ENCODE data around the gene ZFP36.

DNA sequence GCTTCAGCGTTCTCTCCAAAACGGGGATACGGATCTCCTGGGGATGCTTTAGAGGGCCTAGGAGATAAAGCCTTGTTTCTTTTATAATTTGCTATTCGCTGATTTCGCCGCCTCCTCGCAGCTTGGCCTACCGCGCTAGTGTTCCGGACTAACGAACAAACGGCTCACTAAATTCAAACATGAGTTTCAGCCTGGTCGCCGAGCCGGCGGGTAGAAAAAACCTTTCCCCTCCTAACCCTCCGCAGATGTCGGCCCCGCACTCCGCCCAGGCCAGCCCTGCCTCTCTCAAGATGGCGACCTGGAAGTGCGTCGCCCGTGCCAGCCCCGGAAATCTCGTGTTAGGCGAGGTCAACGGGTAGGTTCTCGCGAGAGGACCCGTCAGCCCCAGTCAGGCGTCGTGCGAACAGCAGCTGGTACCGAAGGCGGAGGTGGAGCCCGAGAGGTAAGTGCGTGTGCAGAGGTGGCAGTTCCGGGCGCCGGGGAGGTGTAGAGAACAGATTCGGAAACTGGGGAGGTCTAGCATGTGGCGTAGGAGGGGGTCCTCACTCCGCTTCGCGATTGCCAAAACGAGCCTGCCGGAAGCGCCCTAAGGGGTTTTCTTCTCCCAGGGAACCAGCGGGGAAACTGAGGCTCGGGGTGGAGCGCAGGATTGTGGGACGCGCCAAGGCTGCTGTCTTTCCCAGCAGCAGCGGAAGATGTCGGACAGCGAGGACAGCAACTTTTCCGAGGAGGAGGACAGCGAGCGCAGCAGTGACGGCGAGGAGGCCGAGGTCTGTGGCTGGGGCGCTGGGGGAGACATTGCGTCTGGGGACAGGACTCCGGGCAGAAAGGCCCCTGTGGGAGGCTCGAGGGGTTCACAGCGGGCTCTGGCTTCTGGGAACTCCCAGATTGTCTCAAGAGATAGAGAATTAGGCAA is 38.8 kb downstream of the ZFP36 start, which contains the start of gene SUPT5H:
- TF ChIP-seq, protein P1, sequence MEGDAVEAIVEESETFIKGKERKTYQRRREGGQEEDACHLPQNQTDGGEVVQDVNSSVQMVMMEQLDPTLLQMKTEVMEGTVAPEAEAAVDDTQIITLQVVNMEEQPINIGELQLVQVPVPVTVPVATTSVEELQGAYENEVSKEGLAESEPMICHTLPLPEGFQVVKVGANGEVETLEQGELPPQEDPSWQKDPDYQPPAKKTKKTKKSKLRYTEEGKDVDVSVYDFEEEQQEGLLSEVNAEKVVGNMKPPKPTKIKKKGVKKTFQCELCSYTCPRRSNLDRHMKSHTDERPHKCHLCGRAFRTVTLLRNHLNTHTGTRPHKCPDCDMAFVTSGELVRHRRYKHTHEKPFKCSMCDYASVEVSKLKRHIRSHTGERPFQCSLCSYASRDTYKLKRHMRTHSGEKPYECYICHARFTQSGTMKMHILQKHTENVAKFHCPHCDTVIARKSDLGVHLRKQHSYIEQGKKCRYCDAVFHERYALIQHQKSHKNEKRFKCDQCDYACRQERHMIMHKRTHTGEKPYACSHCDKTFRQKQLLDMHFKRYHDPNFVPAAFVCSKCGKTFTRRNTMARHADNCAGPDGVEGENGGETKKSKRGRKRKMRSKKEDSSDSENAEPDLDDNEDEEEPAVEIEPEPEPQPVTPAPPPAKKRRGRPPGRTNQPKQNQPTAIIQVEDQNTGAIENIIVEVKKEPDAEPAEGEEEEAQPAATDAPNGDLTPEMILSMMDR (conservative IDR thresholded peaks at IDR 0.05): no peak
- TF ChIP-seq ZFX (IDR thresholded peaks at IDR 0.05): peak; percentile 80

Data from C4-2B (cell line).